G401 (cell line): ENCODE results near the gene SYK. TPM values are rescaled to one million over a fixed set of nuclear protein-coding genes. Genes with fewer than 3 reads are reported as not detected.

Experiments used
- DNase-seq: peaks from one replicate; pipeline ENCODE4 v3.0.0-alpha.2; 2015; ENCODE audit warnings: low spot score
- in situ Hi-C: cut with HindIII; loops from 2 replicates; pipeline ENCODE4 v1.10.0; 2016; ENCODE audit warnings: low sequenced_read_pairs, mixed read lengths
- total RNA-seq: library from RNA; depleted of rRNA; stranded (reverse); fragments of >200 nt; shearing (Covaris generic); gene quantifications from 2 replicates; pipeline ENCODE4 v1.2.3, GENCODE V29; 2014

SYK gene
- total RNA-seq, 1 experiment from 2014 or later, result not detected

DNA sequence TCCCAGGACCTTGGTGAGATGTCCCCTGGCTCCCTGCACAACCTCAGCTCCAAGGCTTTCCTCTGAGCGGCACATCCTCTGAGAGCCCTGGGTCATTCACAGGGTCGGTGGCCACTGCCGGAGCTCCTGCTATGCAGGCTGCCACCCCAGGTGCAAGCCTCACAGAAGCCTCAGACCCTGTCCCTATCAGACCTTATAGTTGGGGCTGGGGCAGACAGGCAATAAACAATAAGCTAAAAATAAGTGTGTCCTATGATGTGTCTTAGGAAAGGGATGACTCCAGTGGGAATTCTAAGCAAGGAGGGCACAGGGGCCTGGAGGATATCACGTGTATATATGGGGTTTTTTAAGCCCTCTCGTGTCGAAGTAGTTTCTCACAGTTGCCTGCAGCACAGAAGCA lies 91.3 kb downstream of the SYK start:
- in situ Hi-C loops, result no loop called here
- no peak for DNase-seq

DNA sequence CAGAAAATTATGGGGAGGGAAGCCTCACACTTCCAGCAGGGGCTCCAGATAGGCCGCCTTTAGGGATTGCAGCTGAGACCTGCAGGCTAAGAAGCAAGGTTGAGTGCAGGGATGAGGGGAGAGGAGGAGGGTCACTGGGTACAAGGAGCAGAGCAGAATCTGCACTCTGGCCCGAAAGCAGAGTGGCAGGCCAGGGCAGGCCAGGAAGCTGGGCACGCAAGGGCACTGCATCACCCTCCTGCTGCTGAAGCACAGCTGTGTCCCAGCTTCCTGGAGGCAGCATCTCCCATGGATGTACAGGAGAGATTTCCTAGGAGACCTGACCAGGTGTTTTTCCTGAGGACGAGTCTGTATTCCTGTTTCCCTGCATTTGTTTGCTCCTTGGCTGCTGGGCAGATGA lies 92.1 kb downstream of the SYK start:
- in situ Hi-C loops, result no loop called here

GRCh38 chr9:90894986-90895687 lies 93.5 kb downstream of the SYK start:
- no peak for DNase-seq
- in situ Hi-C loops, result no loop called here

More for the DNA sequence above, 92.1 kb downstream of the SYK start:
- no peak for DNase-seq

- in situ Hi-C loops, result no loop called here
- no peak for DNase-seq
Observed at GRCh38 chr9:90895786-90896185, 94.2 kb downstream of the SYK start.

DNA sequence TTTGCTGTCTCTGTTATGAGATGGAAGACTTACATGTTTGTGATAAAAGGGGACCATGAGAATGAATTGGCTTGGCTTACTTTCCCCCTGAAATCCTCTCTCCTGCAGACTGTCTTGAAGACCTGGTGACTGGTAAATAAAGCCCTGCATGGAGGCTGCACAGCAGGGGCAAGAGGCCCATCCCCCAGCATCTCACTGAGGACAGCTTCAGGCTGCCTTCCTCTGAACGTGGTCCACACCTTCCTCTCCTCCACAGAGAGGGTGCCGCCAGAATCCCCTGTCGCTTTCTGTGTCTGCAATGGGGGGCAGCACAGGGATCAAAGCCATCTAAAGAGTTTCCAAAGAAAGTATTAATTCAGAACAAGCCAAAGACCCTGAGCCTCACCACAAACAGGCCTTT lies 94.6 kb downstream of the SYK start:
- no peak for DNase-seq
- in situ Hi-C loops, result no loop called here

DNA sequence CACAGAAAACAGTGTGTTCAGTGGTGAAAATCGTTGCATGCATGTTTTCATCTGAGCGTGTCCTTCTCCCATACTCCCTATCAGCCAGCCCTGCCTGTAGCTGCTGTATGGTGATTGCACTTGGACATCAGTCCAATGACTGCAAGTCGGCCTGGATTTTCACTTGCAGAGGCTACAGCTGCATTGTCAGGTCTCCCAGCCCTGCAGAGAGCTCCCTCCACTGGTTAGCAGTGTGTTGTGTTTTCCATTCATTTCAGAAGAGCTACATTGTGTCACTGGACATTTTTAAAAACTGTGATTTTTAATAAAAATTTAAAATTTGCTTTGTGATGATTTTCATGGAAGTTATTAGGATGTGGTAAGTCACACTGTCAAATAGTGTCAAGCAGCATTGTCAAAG lies 96.6 kb downstream of the SYK start:
- DNase-seq, result peak; percentile 19
- in situ Hi-C loops, result no loop called here

DNA sequence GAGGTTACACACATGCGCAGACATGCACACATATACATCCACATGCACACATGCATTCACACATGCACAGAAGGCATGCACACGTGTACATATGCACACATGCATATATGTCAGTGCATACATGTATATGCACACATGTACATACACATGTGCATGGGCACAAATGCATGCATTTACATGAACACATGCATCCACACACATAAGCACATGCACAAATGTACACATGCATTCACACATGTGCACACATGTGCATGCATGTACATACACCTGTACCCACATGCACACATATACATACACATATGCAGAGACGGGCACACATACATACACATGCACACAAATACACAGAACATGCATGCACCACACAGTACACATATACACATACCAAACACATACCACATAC lies 97.7 kb downstream of the SYK start:
- in situ Hi-C loops, result no loop called here
- DNase-seq, result no peak

DNA sequence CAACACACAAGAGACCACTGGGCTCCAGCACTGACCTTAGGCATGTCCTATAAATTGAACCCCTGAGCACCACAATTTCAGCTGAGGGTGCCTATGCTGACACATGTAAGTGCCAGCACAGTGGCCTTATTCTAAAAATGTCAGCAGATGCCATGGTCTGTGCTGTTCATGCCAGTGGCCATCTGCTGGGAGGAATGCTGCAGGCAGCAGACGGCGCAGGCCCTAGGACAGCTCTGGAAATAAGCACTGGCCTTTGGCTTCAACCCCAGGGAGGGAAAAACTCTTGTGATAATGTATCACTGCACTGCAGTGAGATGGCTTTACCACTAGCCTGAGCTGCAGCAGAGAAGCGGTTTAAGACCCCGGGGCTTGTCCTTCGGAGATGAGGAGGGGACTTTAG lies 98.5 kb downstream of the SYK start:
- in situ Hi-C loops, result no loop called here
- peak; percentile 94 for DNase-seq

DNA sequence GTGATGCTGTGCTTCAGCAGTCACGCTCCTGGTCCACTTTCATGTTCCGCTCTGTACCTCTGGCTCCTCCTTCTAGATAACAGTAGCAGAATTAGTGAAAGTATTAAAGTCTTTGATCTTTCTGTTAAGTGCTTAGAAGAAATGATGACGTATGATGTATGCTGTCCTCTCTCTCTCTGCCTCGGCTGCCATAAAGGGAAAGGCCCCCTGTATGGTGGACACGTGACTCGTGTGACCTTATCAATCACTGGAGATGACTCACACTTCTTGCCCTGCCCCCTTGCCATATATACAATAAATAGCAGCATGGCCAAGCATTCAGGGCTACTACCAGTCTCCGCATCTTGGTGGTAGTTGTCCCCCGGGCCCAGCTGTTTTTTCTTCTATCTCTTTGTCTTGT lies 100.3 kb downstream of the SYK start:
- in situ Hi-C loops, result no loop called here

GRCh38 chr9:90903766-90904424 lies 102.3 kb downstream of the SYK start:
- no peak for DNase-seq
- in situ Hi-C loops, result no loop called here

More for the DNA sequence above, 100.3 kb downstream of the SYK start:
- DNase-seq, result no peak

DNA sequence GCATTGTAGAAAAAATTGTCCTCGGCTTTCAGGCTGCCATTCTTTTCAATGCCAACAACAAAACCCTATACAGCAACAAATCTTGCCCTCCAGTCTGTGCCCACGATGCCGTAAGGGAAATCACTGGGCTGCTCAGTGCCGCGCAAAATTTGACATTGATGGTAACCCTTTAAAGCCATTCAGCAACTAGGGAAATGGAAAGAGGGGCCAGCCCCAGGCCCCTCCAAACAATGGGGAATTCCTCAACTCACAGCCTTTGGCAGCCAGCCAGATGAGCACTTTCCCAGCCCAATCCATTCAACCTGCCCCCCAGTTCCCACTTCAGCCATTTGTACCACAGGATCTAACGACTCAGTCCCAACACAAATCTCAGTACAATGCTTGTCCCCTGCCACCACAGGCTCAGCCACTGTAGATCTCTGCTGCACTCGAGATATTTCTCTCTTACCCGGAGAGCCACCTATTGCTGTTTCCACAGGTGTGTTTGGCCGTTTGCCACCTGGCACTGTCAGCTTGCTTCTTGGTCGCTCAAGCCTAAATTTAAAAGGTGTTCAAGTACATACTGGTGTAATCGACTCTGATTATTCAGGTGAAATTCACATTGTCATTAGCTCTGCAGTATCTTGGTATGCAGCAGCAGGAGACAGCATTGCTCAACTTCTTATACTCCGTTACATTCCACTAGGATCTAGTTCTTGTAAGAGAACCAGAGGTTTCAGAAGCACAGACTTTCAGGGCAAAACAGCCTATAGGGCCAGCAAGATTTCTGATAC lies 103.3 kb downstream of the SYK start:
- DNase-seq, result peak; percentile 57
- in situ Hi-C loops, result no loop called here

GRCh38 chr9:90905822-90906221 lies 104.2 kb downstream of the SYK start:
- DNase-seq, result no peak
- in situ Hi-C loops, result no loop called here

GRCh38 chr9:90906316-90907055 lies 104.9 kb downstream of the SYK start:
- in situ Hi-C loops, result no loop called here
- no peak for DNase-seq

DNA sequence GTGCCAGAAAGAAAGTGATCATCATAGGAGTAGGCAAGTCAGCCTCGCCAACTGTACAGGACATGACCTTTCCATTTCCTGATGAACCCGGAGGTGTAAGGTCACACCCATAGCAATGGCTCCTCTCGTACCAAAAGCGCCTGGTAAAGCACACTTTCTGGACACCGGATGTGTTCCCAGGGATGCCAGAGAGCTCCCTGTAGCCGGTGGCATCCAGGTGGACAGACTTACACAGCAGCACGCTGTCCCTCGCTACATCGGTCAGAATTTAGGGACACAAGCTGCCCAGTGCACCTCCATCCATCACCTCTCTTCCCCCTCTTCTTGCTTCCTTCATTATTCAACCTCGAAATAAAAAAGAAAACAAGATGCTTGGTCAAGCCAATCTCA lies 105.4 kb downstream of the SYK start:
- in situ Hi-C loops, result no loop called here
- no peak for DNase-seq

DNA sequence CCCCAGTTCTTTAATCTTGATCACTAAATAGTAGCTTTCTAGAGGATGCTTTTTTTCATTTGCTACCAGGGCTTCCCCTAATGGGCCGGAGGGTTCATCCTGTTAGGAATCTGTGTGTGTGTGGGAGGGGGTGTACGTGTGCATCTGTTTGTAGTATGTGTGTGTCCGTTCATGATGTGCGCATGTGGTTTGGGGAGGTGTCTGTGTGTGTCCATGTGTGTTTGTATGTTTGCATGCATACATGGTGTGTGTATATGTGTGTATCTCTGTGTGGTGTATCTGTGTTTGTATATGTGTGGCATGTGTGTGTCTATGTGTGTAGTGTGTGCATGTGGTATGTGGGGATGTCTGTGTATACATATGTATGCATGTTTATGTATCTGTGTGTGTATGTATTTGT lies 106.2 kb downstream of the SYK start:
- in situ Hi-C loops, result no loop called here
- no peak for DNase-seq

DNA sequence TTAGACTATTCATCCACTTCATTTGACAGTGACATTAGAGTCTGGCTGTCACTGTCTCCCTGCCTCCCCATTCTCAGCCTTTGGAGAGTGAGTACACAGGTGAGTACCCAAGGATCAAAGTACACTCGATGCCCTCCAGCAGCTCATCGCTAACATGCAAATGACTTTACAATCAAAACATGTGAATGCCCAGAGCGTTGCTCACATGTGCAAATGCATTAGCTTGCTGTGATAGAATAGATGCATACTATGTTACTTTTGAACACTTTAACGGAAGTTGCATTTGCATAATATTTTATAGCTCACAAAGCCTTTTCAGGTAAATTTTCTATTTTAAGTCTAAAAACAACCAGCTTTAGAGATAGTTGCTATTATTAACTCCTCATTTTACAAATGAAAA lies 107.6 kb downstream of the SYK start:
- in situ Hi-C loops, result no loop called here
- no peak for DNase-seq

- in situ Hi-C loops, result no loop called here
Observed at GRCh38 chr9:90909747-90910283, 108.2 kb downstream of the SYK start.

GRCh38 chr9:90914196-90914595 lies 112.6 kb downstream of the SYK start:
- in situ Hi-C loops, result no loop called here
- DNase-seq, result no peak

More at GRCh38 chr9:90909747-90910283, 108.2 kb downstream of the SYK start:
- no peak for DNase-seq

DNA sequence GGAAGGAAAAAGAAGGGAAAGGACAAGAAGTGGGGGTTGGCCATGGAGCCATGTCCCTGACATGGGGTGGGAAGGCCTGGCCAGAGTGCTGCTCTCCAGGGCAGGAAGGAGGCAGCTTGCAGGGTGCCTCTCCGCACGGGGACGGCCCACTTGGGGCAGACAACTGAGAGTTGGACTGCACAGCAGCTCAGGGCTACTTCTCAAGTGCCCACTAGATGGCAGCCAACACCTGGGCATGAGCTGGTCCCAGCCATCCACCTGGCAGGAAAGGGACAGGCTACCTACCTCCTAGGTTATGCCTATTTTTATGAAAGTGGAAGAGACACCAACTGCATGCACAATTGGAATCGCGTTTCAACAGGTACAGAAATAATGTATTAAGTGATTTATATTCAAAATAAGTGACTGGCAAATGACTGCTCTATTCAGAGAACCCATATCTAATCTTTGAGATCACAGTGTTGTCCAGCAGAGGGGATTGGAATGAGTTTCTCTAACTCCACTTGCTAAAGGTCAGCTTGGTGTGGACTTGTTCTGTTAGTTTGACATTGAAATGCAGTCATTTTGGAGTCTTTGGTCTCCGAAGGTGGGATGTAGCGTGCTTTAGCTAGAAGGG lies 113.4 kb downstream of the SYK start:
- DNase-seq, result peak; percentile 91
- in situ Hi-C loops, result no loop called here
